K562 (cell line): ENCODE measurements around the gene APLF. TPM values are rescaled to one million over a fixed set of nuclear protein-coding genes. Genes with fewer than 3 reads are reported as not detected.
"Not testable (repeated sequence)": the region's sequence is repeated elsewhere in the genome, so short reads cannot be mapped to it uniquely, and the experiment has no call there.

Experiments used
- ATAC-seq: fragments of 200-7000 bp; cut with Tn5 transposase; 3 replicates; pipeline ENCODE4 v1.9.1; 2020; ENCODE audit warnings: moderate library complexity
- BruUV-seq: library from RNA; stranded (reverse); fragments of 400-500 nt; replicated peaks from 2 replicates; lab custom pipeline; 2021; lab: Mats Ljungman, UMichigan
- CTCF ChIA-PET: fragments of 300-600 bp; formaldehyde crosslinking; extraction: SDS; loops from one replicate; lab custom pipeline; 2021; ENCODE audit warnings: low intra/inter-chr PET ratio; lab: Yijun Ruan, JAX
- POLR2A ChIA-PET: fragments of 300-600, 350-650 bp; sonication (Branson Sonifier 250); formaldehyde crosslinking; extraction: SDS; loops from one replicate; lab custom pipeline; 2021; ENCODE audit warnings: antibody characterized with exemption, inconsistent platforms; lab: Yijun Ruan, JAX
- DNase-seq, 4 experiments: peaks; one replicate each; pipeline versions ENCODE4 v3.0.0 to v3.0.0-alpha.2; 2011 to 2018; ENCODE audit warnings: low spot score in 3 of 4, mixed read lengths in 3 of 4; ENCODE audit errors: extremely low read depth in 1 of 4
- FAIRE-seq: peaks from 2 replicates; lab custom pipeline; 2011; peaks lifted over from hg19 to GRCh38; lab: Jason Lieb, UNC
- H2AFZ ChIP-seq: 2 replicates; pipeline ENCODE4 v1.6.0; 2011; ENCODE audit warnings: low read depth, low read length, control low read depth, inconsistent platforms
- H3K27ac ChIP-seq: fragments of 200-600 bp; 3 replicates; pipeline ENCODE4 v1.8.0; 2011; ENCODE audit warnings: low read depth, mild to moderate bottlenecking, control low read depth, inconsistent platforms, low read length, moderate library complexity, mixed read lengths; ENCODE audit errors: extremely low read depth
- H3K27me3 ChIP-seq, 2 experiments: fragments of 300-600 bp in 1 of 2; 2 replicates in 1 of 2; 3 replicates in 1 of 2; pipeline versions ENCODE4 v1.6.0 to v1.8.0; 2011; ENCODE audit warnings: inconsistent platforms in 2 of 2, low read length in 2 of 2, mild to moderate bottlenecking in 1 of 2, mixed read lengths in 1 of 2, moderate library complexity in 1 of 2; ENCODE audit not compliant: control insufficient read depth in 2 of 2, insufficient read depth in 2 of 2
- H3K36me3 ChIP-seq: fragments of 300-600 bp; 3 replicates; pipeline ENCODE4 v1.8.0; 2011; ENCODE audit warnings: mild to moderate bottlenecking, low read length, inconsistent platforms; ENCODE audit not compliant: control insufficient read depth, insufficient read depth
- H3K4me1 ChIP-seq, 2 experiments: fragments of 200-600 bp in 1 of 2; replicated peaks in 1 of 2; 2 replicates in 1 of 2; 3 replicates in 1 of 2; pipeline versions ENCODE4 v1.5.1 to v1.8.0; 2011; ENCODE audit warnings: inconsistent platforms in 2 of 2, low read length in 2 of 2, mild to moderate bottlenecking in 1 of 2, mixed read lengths in 1 of 2, moderate library complexity in 1 of 2; ENCODE audit not compliant: control insufficient read depth in 2 of 2, insufficient read depth in 2 of 2
- H3K4me2 ChIP-seq: 2 replicates; pipeline ENCODE4 v1.6.1; 2011; ENCODE audit warnings: low read length, control low read depth, inconsistent platforms, mixed read lengths; ENCODE audit not compliant: insufficient read depth
- H3K4me3 ChIP-seq: fragments of 200-600 bp; sonication (generic), shearing (Covaris generic); 2 replicates; pipeline ENCODE4 v1.5.1; 2016; ENCODE audit warnings: control low read depth, inconsistent platforms
- H3K79me2 ChIP-seq: fragments of 200-600 bp; 3 replicates; pipeline ENCODE4 v1.8.0; 2011; ENCODE audit warnings: low read length, inconsistent platforms; ENCODE audit not compliant: control insufficient read depth, insufficient read depth
- H3K9ac ChIP-seq, 2 experiments: 2 replicates each; pipeline versions ENCODE4 v1.6.0 to v1.6.1; 2011; ENCODE audit warnings: low read depth in 2 of 2, low read length in 2 of 2, control low read depth in 1 of 2, inconsistent platforms in 1 of 2, mild to moderate bottlenecking in 1 of 2, mixed read lengths in 1 of 2; ENCODE audit not compliant: insufficient read depth in 1 of 2
- H3K9me1 ChIP-seq: one replicate; pipeline ENCODE4 v1.6.0; 2011; ENCODE audit warnings: inconsistent platforms, mild to moderate bottlenecking, low read length, moderate library complexity; ENCODE audit not compliant: control insufficient read depth, insufficient read depth
- H3K9me3 ChIP-seq: replicated peaks from 2 replicates; pipeline ENCODE4 v1.5.1; 2011; ENCODE audit warnings: low read depth, low read length, inconsistent platforms; ENCODE audit not compliant: control insufficient read depth, insufficient read depth
- H4K20me1 ChIP-seq: replicated peaks from 2 replicates; pipeline ENCODE4 v1.6.1; 2011; ENCODE audit warnings: low read length, inconsistent platforms, mixed read lengths; ENCODE audit not compliant: control insufficient read depth, insufficient read depth
- CBX1 ChIP-seq: sonication (generic); IDR thresholded peaks from 2 replicates; pipeline ENCODE4 v1.6.1; 2016; ENCODE audit warnings: antibody characterized with exemption, low read depth, mild to moderate bottlenecking
- CEBPG ChIP-seq, 3 experiments: fragments of 200-800 bp in 1 of 3; sonication (Bioruptor generic) in 1 of 3; sonication (generic) in 1 of 3; formaldehyde crosslinking in 1 of 3; IDR thresholded peaks in 2 of 3; conservative IDR thresholded peaks in 1 of 3; 2 replicates each; pipeline versions ENCODE4 v1.6.1 to v1.8.0; 2016 to 2022; ENCODE audit warnings: missing compliant biosample characterization in 2 of 3, missing genetic modification characterization in 2 of 3, mild to moderate bottlenecking in 1 of 3, missing genetic modification reagents in 1 of 3
- CREB3 ChIP-seq: fragments of 450-650 bp; conservative IDR thresholded peaks from 2 replicates; pipeline ENCODE4 v1.6.1; 2016; ENCODE audit warnings: missing genetic modification characterization, low read depth, mild to moderate bottlenecking, missing compliant biosample characterization, moderate library complexity
- EP300 ChIP-seq: IDR thresholded peaks from 2 replicates; pipeline ENCODE4 v1.6.1; 2012; ENCODE audit warnings: low read length, improper control_type of control experiment
- JUND ChIP-seq, 2 experiments: IDR thresholded peaks; 2 replicates in 1 of 2; 3 replicates in 1 of 2; pipeline ENCODE4 v1.6.1; 2011; ENCODE audit warnings: borderline replicate concordance in 2 of 2, low read depth in 2 of 2, low read length in 2 of 2, improper control_type of control experiment in 1 of 2, missing biosample characterization in 1 of 2, missing genetic modification characterization in 1 of 2, missing genetic modification reagents in 1 of 2
- POLR2A ChIP-seq: fragments of 450-650 bp; conservative IDR thresholded peaks from 2 replicates; pipeline ENCODE4 v1.6.1; 2016
- RCOR1 ChIP-seq, 2 experiments: IDR thresholded peaks; 2 replicates each; pipeline ENCODE4 v1.6.1; 2012; ENCODE audit warnings: low read depth in 2 of 2, low read length in 2 of 2, borderline replicate concordance in 1 of 2, improper control_type of control experiment in 1 of 2
- SAFB ChIP-seq: fragments of 200-400 bp; formaldehyde crosslinking; IDR thresholded peaks from 2 replicates; pipeline ENCODE4 v1.6.1; 2017; ENCODE audit warnings: low read depth, low read length, borderline replicate concordance
- SMARCC2 ChIP-seq: fragments of 450-650 bp; IDR thresholded peaks from 2 replicates; pipeline ENCODE4 v1.6.1; 2017; ENCODE audit warnings: antibody characterized with exemption, moderate library complexity, mild to moderate bottlenecking, low read depth
- TOE1 ChIP-seq, 2 experiments: fragments of 450-650 bp in 1 of 2; sonication (generic) in 1 of 2; formaldehyde crosslinking in 1 of 2; IDR thresholded peaks; 2 replicates each; pipeline versions ENCODE4 v1.7.1 to v1.8.0; 2016 to 2022; ENCODE audit warnings: borderline replicate concordance in 2 of 2, mild to moderate bottlenecking in 2 of 2, antibody characterized with exemption in 1 of 2, inconsistent platforms in 1 of 2, low read depth in 1 of 2, missing genetic modification reagents in 1 of 2, moderate library complexity in 1 of 2
- YBX1 ChIP-seq: fragments of 450-650 bp; IDR thresholded peaks from 2 replicates; pipeline ENCODE4 v1.7.1; 2016; ENCODE audit warnings: mild to moderate bottlenecking
- WGBS: fragments of 100-300 bp; shearing (Covaris generic); methylation state at CpG from one replicate; pipeline ENCODE4 v1.1.6; 2016; ENCODE audit warnings: low coverage, mixed read lengths; ENCODE audit not compliant: insufficient coverage; ENCODE audit errors: missing lambda C conversion rate; 5-methylcytosine and 5-hydroxymethylcytosine counted together
- in situ Hi-C: fragments of 300-500 bp; cut with MboI; formaldehyde crosslinking; loops from 4 replicates; pipeline ENCODE4 v1.15.0; 2018; ENCODE audit warnings: inconsistent platforms, mixed read lengths
- intact Hi-C: fragments of 100-400 bp; cut with micrococcal nuclease; formaldehyde crosslinking; loops from 2 replicates; pipeline ENCODE4 v1.14.2; 2022
- polyA plus RNA-seq, 8 experiments: library from polyadenylated mRNA; depleted of rRNA in 4 of 8; stranded (reverse) in 5 of 8; unstranded in 3 of 8; fragments of >200 nt; fragmentation: Nextera tagmentation in 2 of 8; fragmentation: Illumina TruSeq in 1 of 8; extraction: Ambion mirVana in 2 of 8; extraction: Trizol in 1 of 8; gene quantifications; 2 replicates each; pipeline versions ENCODE4 v1.2.1 to v1.2.3, GENCODE V29; 2011 to 2014; ENCODE audit warnings: inconsistent platforms in 1 of 8, missing spikeins in 1 of 8
- total RNA-seq, 7 experiments: library from RNA; depleted of rRNA in 6 of 7; stranded (reverse); fragments of >200 nt in 6 of 7; fragmentation: Illumina TruSeq in 2 of 7; extraction: Trizol in 2 of 7; gene quantifications; 2 replicates each; pipeline versions ENCODE4 v1.2.1 to v1.2.3, GENCODE V29; 2011 to 2021; ENCODE audit warnings: low replicate concordance in 1 of 7

The APLF gene
- total and polyA plus RNA-seq, 9 of the 15 experiments (the other 6 are each of a cell fraction or from before 2014, with no cell fraction given), result 0.07 to 1.1 (median 0.71) TPM

- H3K9me3 ChIP-seq, H3K27me3 ChIP-seq, H4K20me1 ChIP-seq, FAIRE-seq, H3K9ac ChIP-seq, H3K4me3 ChIP-seq, H3K9me1 ChIP-seq, H3K27ac ChIP-seq, H3K4me2 ChIP-seq, ATAC-seq, H3K79me2 ChIP-seq, in situ Hi-C loops, H3K4me1 ChIP-seq, H3K36me3 ChIP-seq, BruUV-seq, CTCF ChIA-PET, H2AFZ ChIP-seq, POLR2A ChIA-PET, DNase-seq: not testable (repeated sequence)
- intact Hi-C loops, result loop anchor here (10.0 kb wide), 1 partner anchor 65 kb away; no protein-coding TSS in a partner anchor
- 36% methylated on average over 2 of the region's 17 CpGs for whole genome bisulfite sequencing
Measured at GRCh38 chr2:68529651-68530050, 62.3 kb downstream of the APLF start.

GRCh38 chr2:68536000-68536399 is 68.6 kb downstream of the APLF start:
- in situ Hi-C loops (no loop called here), intact Hi-C loops (loop anchor here (10.0 kb wide), 1 partner anchor 59 kb away; no protein-coding TSS in a partner anchor)
- ATAC-seq (peak; percentile 59), FAIRE-seq (peak; percentile 75), DNase-seq (peak; percentile 10 to 53 (median 14))
- Histone ChIP-seq H3K9me1 (no peaks in the 10 kb centered on the region), H4K20me1 (no peaks in the 10 kb centered on the region), H3K9me3 (no peaks in the 10 kb centered on the region), H3K36me3 (no peaks in the 10 kb centered on the region), H3K27ac (peak overlapping the region; percentile 33; the same call in 1 of the 3 replicates), H3K4me1 (peaks cover 0 to 10% of the 10 kb centered on the region in 2 experiments; a peak in 4 of 5 replicates), H3K79me2 (no peaks in the 10 kb centered on the region), H3K27me3 (no peaks in the 10 kb centered on the region), H3K9ac (no peak overlapping the region), H3K4me3 (no peak overlapping the region), H2AFZ (peak overlapping the region; percentile 37; the same call in 1 of the 2 replicates), H3K4me2 (no peak overlapping the region)
- WGBS, result 2% methylated on average over 3 of the region's 3 CpGs
- CTCF ChIA-PET, result no interaction called here
- no TSS peak for BruUV-seq
- POLR2A ChIA-PET, result interaction anchor here (1.0 kb wide), 1 partner anchor 55 kb away, joined by 3 read pairs; no protein-coding TSS in a partner anchor
- peak; percentile 33; the same call in 1 of the 2 replicates for TF ChIP-seq CEBPG (CRISPR knock-in tag; IDR thresholded peaks at IDR 0.05)
- TF ChIP-seq CEBPG (tag; conservative IDR thresholded peaks at IDR 0.05 in 1 of 2, IDR thresholded peaks at IDR 0.05 in 1 of 2), result peak; percentile 43 to 63; a peak in 1 of 4 replicates
- no peak for TF ChIP-seq CREB3 (tag)
- no peak for TF ChIP-seq SAFB
- peak; percentile 33; the same call in 1 of the 2 replicates for TF ChIP-seq JUND (IDR thresholded peaks at IDR 0.05; ENCODE audit: borderline replicate concordance, low read depth, low read length)
- TF ChIP-seq JUND (tag; IDR thresholded peaks at IDR 0.05; ENCODE audit: borderline replicate concordance, low read depth, low read length), result no peak
- peak; percentile 51 for TF ChIP-seq EP300
- no peak for TF ChIP-seq YBX1
- TF ChIP-seq CBX1, result no peak
- no peak for TF ChIP-seq POLR2A
- TF ChIP-seq TOE1 (IDR thresholded peaks at IDR 0.05; ENCODE audit: borderline replicate concordance), result no peak
- no peak for TF ChIP-seq TOE1 (CRISPR knock-in tag; IDR thresholded peaks at IDR 0.05; ENCODE audit: borderline replicate concordance, low read depth)
- TF ChIP-seq SMARCC2, result 0 out of 2 replicates have a peak, but pooled peaks have one; percentile 40
- peak in 1 of 2 experiments; percentile 31; a peak in 1 of 4 replicates for TF ChIP-seq RCOR1 (IDR thresholded peaks at IDR 0.05; ENCODE audit: borderline replicate concordance in 1 of 2, low read depth in 2 of 2, low read length in 2 of 2)
